ENCODE results near the gene MYCBP2. TPM values are rescaled to one million over a fixed set of nuclear protein-coding genes. Genes with fewer than 3 reads are reported as not detected.

The MYCBP2 gene
- total RNA-seq, 1 experiment from 2014 or later, result 55.6 TPM

DNA sequence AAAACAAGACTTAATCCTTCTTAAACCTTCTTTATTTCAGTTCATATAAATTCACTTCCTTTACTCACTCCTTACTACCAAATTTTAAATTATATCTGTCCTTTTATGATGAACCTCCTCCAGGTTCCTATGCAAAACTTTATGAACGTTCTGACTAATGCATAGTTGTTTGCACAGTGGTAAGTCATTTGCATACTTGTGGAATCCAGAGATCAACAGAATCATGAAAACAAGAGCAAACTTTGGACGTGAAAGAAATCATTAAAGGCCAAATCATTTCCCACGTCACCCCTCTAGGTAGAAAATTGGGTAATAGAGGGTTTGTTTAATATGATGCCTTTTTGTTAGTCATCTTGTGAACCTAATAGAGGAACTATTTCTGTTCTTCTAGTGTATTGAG, 32.3 kb upstream of the MYCBP2 start:
- TF ChIP-seq EZH2 (IDR thresholded peaks at IDR 0.05; ENCODE audit: low read depth), result no peak
- TF ChIP-seq, protein P1, sequence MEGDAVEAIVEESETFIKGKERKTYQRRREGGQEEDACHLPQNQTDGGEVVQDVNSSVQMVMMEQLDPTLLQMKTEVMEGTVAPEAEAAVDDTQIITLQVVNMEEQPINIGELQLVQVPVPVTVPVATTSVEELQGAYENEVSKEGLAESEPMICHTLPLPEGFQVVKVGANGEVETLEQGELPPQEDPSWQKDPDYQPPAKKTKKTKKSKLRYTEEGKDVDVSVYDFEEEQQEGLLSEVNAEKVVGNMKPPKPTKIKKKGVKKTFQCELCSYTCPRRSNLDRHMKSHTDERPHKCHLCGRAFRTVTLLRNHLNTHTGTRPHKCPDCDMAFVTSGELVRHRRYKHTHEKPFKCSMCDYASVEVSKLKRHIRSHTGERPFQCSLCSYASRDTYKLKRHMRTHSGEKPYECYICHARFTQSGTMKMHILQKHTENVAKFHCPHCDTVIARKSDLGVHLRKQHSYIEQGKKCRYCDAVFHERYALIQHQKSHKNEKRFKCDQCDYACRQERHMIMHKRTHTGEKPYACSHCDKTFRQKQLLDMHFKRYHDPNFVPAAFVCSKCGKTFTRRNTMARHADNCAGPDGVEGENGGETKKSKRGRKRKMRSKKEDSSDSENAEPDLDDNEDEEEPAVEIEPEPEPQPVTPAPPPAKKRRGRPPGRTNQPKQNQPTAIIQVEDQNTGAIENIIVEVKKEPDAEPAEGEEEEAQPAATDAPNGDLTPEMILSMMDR (conservative IDR thresholded peaks at IDR 0.05), result no peak

DNA sequence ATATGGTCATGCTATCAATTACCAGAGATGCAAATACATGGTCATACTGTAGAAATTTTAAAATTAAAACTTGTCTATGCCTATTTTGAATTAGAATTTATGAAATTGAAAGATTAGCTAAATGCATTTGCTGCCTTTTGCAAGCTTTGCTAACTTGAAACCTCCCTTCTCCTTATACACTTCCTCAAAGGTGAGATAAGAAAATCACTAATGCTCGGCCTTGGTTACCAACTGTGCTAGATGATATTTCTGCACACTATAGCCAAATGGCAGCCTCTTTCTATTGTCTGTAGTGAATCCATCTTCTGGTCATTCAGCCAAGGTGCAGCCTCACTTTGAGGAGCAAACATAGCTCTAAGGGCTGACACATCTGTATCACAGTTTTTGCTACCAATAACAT, 31.1 kb upstream of the MYCBP2 start:
- BruUV-seq (replicated peaks), result no TSS peak
- H3K4me3 ChIP-seq, result no peak overlapping the region
- H3F3A ChIP-seq (ENCODE audit: insufficient read depth, low read depth), result no peaks in the 10 kb centered on the region
- no peak overlapping the region for H3K27ac ChIP-seq
- no peaks in the 10 kb centered on the region for H3K36me3 ChIP-seq (ENCODE audit: low read depth)
- H3K4me1 ChIP-seq (replicated peaks; ENCODE audit: insufficient read depth), result no peaks in the 10 kb centered on the region
- no peaks in the 10 kb centered on the region for H3K9me2 ChIP-seq (ENCODE audit: insufficient read depth)
- H3K27me3 ChIP-seq (ENCODE audit: insufficient read depth, low read depth), result no peaks in the 10 kb centered on the region
- H2AFZ ChIP-seq, result no peak overlapping the region
- CTCF ChIA-PET, result no interaction called here
- H3K79me2 ChIP-seq (ENCODE audit: low read depth), result no peaks in the 10 kb centered on the region
- TF ChIP-seq EZH2 (IDR thresholded peaks at IDR 0.05; ENCODE audit: low read depth), result no peak
- no peaks in the 10 kb centered on the region for H4K20me1 ChIP-seq (ENCODE audit: insufficient read depth)
- intact Hi-C loops (cut with micrococcal nuclease; ENCODE audit: unreplicated experiment), result no loop called here
- no peaks in the 10 kb centered on the region for H3K9me3 ChIP-seq (ENCODE audit: insufficient read depth, low read depth)
- POLR2A ChIA-PET (ENCODE audit: unreplicated experiment), result no interaction called here
- no peak overlapping the region for H3K4me2 ChIP-seq
- no peak for DNase-seq

More for the DNA sequence above, 32.3 kb upstream of the MYCBP2 start:
- H2AFZ ChIP-seq, result no peak overlapping the region
- ChIA-PET CTCF (no interaction called here), POLR2A (ENCODE audit: unreplicated experiment) (no interaction called here)
- DNase-seq, result no peak
- no peak overlapping the region for H3K4me2 ChIP-seq
- no peaks in the 10 kb centered on the region for H3K79me2 ChIP-seq (ENCODE audit: low read depth)
- H3K27ac ChIP-seq, result no peak overlapping the region
- no peaks in the 10 kb centered on the region for H3K9me2 ChIP-seq (ENCODE audit: insufficient read depth)
- no peaks in the 10 kb centered on the region for H3F3A ChIP-seq (ENCODE audit: insufficient read depth, low read depth)
- H3K36me3 ChIP-seq (ENCODE audit: low read depth), result no peaks in the 10 kb centered on the region
- H4K20me1 ChIP-seq (ENCODE audit: insufficient read depth), result no peaks in the 10 kb centered on the region
- no peaks in the 10 kb centered on the region for H3K9me3 ChIP-seq (ENCODE audit: insufficient read depth, low read depth)
- H3K4me1 ChIP-seq (replicated peaks; ENCODE audit: insufficient read depth), result no peaks in the 10 kb centered on the region
- no peak overlapping the region for H3K4me3 ChIP-seq
- no peaks in the 10 kb centered on the region for H3K27me3 ChIP-seq (ENCODE audit: insufficient read depth, low read depth)
- BruUV-seq (replicated peaks), result no TSS peak
- intact Hi-C loops (cut with micrococcal nuclease; ENCODE audit: unreplicated experiment), result no loop called here

DNA sequence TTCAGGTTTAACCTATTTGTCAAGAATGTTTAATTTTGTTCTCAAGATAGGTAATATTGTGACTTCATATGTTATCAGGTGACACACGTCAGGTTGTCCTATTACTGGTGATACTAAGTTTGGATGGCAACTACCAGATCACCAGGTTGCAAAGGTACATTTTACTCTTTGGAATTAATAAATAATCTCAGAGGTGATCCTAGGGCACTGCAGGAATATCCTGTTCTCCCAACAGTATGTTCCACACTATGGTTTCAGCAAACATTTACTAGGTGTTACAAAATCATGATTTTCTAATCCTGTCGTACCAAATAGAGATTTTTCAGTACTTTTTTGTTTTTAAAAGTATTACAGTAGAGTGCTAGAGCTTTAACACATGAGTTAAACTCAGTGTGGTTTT, 29.3 kb upstream of the MYCBP2 start:
- H3K4me2 ChIP-seq, result no peak overlapping the region
- H3K36me3 ChIP-seq (ENCODE audit: low read depth), result no peaks in the 10 kb centered on the region
- H3K27ac ChIP-seq, result no peak overlapping the region
- no peaks in the 10 kb centered on the region for H3K27me3 ChIP-seq (ENCODE audit: insufficient read depth, low read depth)
- H3F3A ChIP-seq (ENCODE audit: insufficient read depth, low read depth), result no peaks in the 10 kb centered on the region
- no peaks in the 10 kb centered on the region for H3K9me2 ChIP-seq (ENCODE audit: insufficient read depth)
- H3K4me1 ChIP-seq (replicated peaks; ENCODE audit: insufficient read depth), result no peaks in the 10 kb centered on the region
- CTCF ChIA-PET, result no interaction called here
- no peak overlapping the region; the same call in 1 of the 2 replicates for H2AFZ ChIP-seq
- intact Hi-C loops (cut with micrococcal nuclease; ENCODE audit: unreplicated experiment), result no loop called here
- no peak for DNase-seq
- H3K79me2 ChIP-seq (ENCODE audit: low read depth), result no peaks in the 10 kb centered on the region
- no peak for TF ChIP-seq EZH2 (IDR thresholded peaks at IDR 0.05; ENCODE audit: low read depth)
- TF ChIP-seq, protein P1 (conservative IDR thresholded peaks at IDR 0.05), result no peak
- POLR2A ChIA-PET (ENCODE audit: unreplicated experiment), result no interaction called here
- no peak overlapping the region for H3K4me3 ChIP-seq
- no TSS peak for BruUV-seq (replicated peaks)
- H3K9me3 ChIP-seq (ENCODE audit: insufficient read depth, low read depth), result no peaks in the 10 kb centered on the region
- no peaks in the 10 kb centered on the region for H4K20me1 ChIP-seq (ENCODE audit: insufficient read depth)

DNA sequence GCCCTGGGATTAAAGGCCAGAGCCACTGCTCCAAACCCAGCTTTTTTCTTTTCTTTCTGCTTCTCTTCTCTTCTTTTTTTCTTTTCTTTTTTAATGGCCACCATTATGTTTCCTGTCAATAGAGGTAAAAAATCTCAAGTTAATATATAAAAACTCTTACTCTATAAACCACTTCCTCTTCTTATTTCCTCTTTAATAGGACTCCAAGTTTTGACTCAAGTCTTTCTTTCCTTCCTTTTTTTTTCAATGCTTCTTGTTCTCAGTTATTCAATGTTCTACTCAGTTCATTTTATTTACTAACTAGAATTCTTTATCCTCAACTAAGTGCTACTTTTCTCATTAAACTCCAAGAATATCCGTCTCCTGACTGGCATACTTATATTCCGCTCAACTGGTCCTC, 27.1 kb upstream of the MYCBP2 start:
- intact Hi-C loops (cut with micrococcal nuclease; ENCODE audit: unreplicated experiment), result no loop called here
- no peak for DNase-seq
- POLR2A ChIA-PET (ENCODE audit: unreplicated experiment), result no interaction called here
- H3K9me2 ChIP-seq (ENCODE audit: insufficient read depth), result no peaks in the 10 kb centered on the region
- H4K20me1 ChIP-seq (ENCODE audit: insufficient read depth), result no peaks in the 10 kb centered on the region
- TF ChIP-seq, protein P1 (conservative IDR thresholded peaks at IDR 0.05), result no peak
- no peak for TF ChIP-seq EZH2 (IDR thresholded peaks at IDR 0.05; ENCODE audit: low read depth)
- no peaks in the 10 kb centered on the region for H3K4me1 ChIP-seq (replicated peaks; ENCODE audit: insufficient read depth)
- no TSS peak for BruUV-seq (replicated peaks)
- H3K9me3 ChIP-seq (ENCODE audit: insufficient read depth, low read depth), result no peaks in the 10 kb centered on the region
- CTCF ChIA-PET, result no interaction called here
- no peaks in the 10 kb centered on the region for H3F3A ChIP-seq (ENCODE audit: insufficient read depth, low read depth)
- H2AFZ ChIP-seq, result no peak overlapping the region
- H3K27ac ChIP-seq, result no peak overlapping the region
- no peaks in the 10 kb centered on the region for H3K27me3 ChIP-seq (ENCODE audit: insufficient read depth, low read depth)
- no peaks in the 10 kb centered on the region for H3K79me2 ChIP-seq (ENCODE audit: low read depth)
- no peak overlapping the region for H3K4me2 ChIP-seq
- no peaks in the 10 kb centered on the region for H3K36me3 ChIP-seq (ENCODE audit: low read depth)
- H3K4me3 ChIP-seq, result no peak overlapping the region
